Spleen (tissue), 7 donors: Measurements from ENCODE around the gene RBMS3.

Source experiments
- CTCF ChIP-seq, 11 experiments: fragments of 200-600 bp in 7 of 11; fragments of 450-650 bp in 4 of 11; sonication (generic) in 4 of 11; IDR thresholded peaks in 8 of 11; conservative IDR thresholded peaks in 3 of 11; 1 replicate in 7 of 11; 2 replicates in 4 of 11; pipeline versions ENCODE4 v1.4.0 to v1.8.0; 2016 to 2021; ENCODE audit warnings: antibody characterized with exemption in 11 of 11, inconsistent platforms in 4 of 11, mild to moderate bottlenecking in 1 of 11
- POLR2A ChIP-seq, 3 donors: fragments of 450-650 bp; IDR thresholded peaks; one replicate each; pipeline ENCODE4 v1.5.1; 2017; ENCODE audit warnings: antibody characterized with exemption in 3 of 3, mild to moderate bottlenecking in 1 of 3
- POLR2AphosphoS5 ChIP-seq, 3 donors: sonication (generic); formaldehyde crosslinking; IDR thresholded peaks; one replicate each; pipeline ENCODE4 v1.5.1; 2017; ENCODE audit warnings: antibody characterized with exemption in 3 of 3
- donor health status: DM: no; HTN: no; CAD: no; lungs with moderate emphysema.
- donor health status: DM: no; HTN: no; CAD: no.
- donor health status: DM: no; HTN: no; CAD: no.

GRCh38 chr3:29240248-29240647, 40.6 kb upstream of the RBMS3 start:
- no peak for TF ChIP-seq POLR2A (IDR thresholded peaks at IDR 0.05)
- no peak for TF ChIP-seq POLR2AphosphoS5 (IDR thresholded peaks at IDR 0.05)
- TF ChIP-seq CTCF (IDR thresholded peaks at IDR 0.05 in 8 of 11, conservative IDR thresholded peaks at IDR 0.05 in 3 of 11), result no peak
